GM23338 (cell line): Measurements from ENCODE around the gene C1QTNF8. TPM values are rescaled to one million over a fixed set of nuclear protein-coding genes. Genes with fewer than 3 reads are reported as not detected.

Experiments used
- ATAC-seq: fragments of 200-7000 bp; cut with Tn5 transposase; 3 replicates; pipeline ENCODE4 v1.9.1; 2020
- DNase-seq: peaks from one replicate; pipeline ENCODE4 v3.0.0-alpha.2; 2015; ENCODE audit warnings: low spot score
- H2AFZ ChIP-seq: fragments of 200-600 bp; sonication (generic); 2 replicates; pipeline ENCODE4 v1.8.0; 2016; ENCODE audit warnings: antibody characterized with exemption, mild to moderate bottlenecking, moderate library complexity
- H3F3A ChIP-seq: fragments of 200-600 bp; sonication (generic); replicated peaks from 2 replicates; pipeline ENCODE4 v1.8.0; 2017; ENCODE audit warnings: antibody characterized with exemption, mixed run types, low read depth
- H3K27ac ChIP-seq: fragments of 200-600 bp; sonication (generic); 2 replicates; pipeline ENCODE4 v1.6.1; 2016; ENCODE audit warnings: low read depth
- H3K27me3 ChIP-seq: fragments of 200-600 bp; sonication (generic); 2 replicates; pipeline ENCODE4 v1.8.0; 2016; ENCODE audit warnings: mild to moderate bottlenecking, mixed run types, moderate library complexity; ENCODE audit not compliant: insufficient read depth
- H3K36me3 ChIP-seq: fragments of 200-600 bp; sonication (generic); 2 replicates; pipeline ENCODE4 v1.8.0; 2016; ENCODE audit warnings: mild to moderate bottlenecking; ENCODE audit not compliant: insufficient read depth
- H3K4me1 ChIP-seq: fragments of 200-600 bp; sonication (generic); 2 replicates; pipeline ENCODE4 v1.8.0; 2016; ENCODE audit warnings: mild to moderate bottlenecking, moderate library complexity; ENCODE audit not compliant: insufficient read depth
- H3K4me2 ChIP-seq: fragments of 200-600 bp; sonication (generic); 2 replicates; pipeline ENCODE4 v1.7.1; 2017; ENCODE audit warnings: mixed run types
- H3K4me3 ChIP-seq: fragments of 200-600 bp; sonication (generic); 2 replicates; pipeline ENCODE4 v1.6.1; 2016; ENCODE audit warnings: mixed run types
- H3K79me2 ChIP-seq: fragments of 200-600 bp; sonication (generic); replicated peaks from 2 replicates; pipeline ENCODE4 v1.8.0; 2017; ENCODE audit warnings: mild to moderate bottlenecking; ENCODE audit not compliant: insufficient read depth
- H3K9me2 ChIP-seq: fragments of 200-600 bp; sonication (generic); 2 replicates; pipeline ENCODE4 v1.8.0; 2017; ENCODE audit not compliant: insufficient read depth
- H4K20me1 ChIP-seq: fragments of 200-600 bp; sonication (generic); replicated peaks from 2 replicates; pipeline ENCODE4 v1.8.0; 2017; ENCODE audit warnings: mild to moderate bottlenecking; ENCODE audit not compliant: insufficient read depth
- H3K27ac Mint-ChIP-seq: 2 replicates; pipeline ENCODE4 v1.8.0; 2020; ENCODE audit warnings: inconsistent platforms, mild to moderate bottlenecking, moderate library complexity, mixed read lengths
- H3K27me3 Mint-ChIP-seq: 3 replicates; pipeline ENCODE4 v1.8.0; 2022; ENCODE audit warnings: low read depth, mild to moderate bottlenecking, moderate library complexity, mixed read lengths, inconsistent platforms; ENCODE audit not compliant: insufficient read depth, poor library complexity
- H3K36me3 Mint-ChIP-seq: 3 replicates; pipeline ENCODE4 v1.8.0; 2021; ENCODE audit warnings: low read depth, mild to moderate bottlenecking, inconsistent platforms, moderate library complexity, mixed read lengths
- H3K4me1 Mint-ChIP-seq: 3 replicates; pipeline ENCODE4 v1.8.0; 2020; ENCODE audit warnings: mild to moderate bottlenecking, inconsistent platforms, mixed read lengths
- H3K4me3 Mint-ChIP-seq: 3 replicates; pipeline ENCODE4 v1.8.0; 2021; ENCODE audit warnings: moderate library complexity, mild to moderate bottlenecking, inconsistent platforms, mixed read lengths
- H3K9me3 Mint-ChIP-seq: 3 replicates; pipeline ENCODE4 v1.8.0; 2020; ENCODE audit warnings: moderate library complexity, mild to moderate bottlenecking, inconsistent platforms, mixed read lengths
- CREB1 ChIP-seq: fragments of 250-450 bp; sonication (Bioruptor Pico); IDR thresholded peaks from 2 replicates; pipeline ENCODE4 v1.5.0; 2020; ENCODE audit warnings: low read depth, mild to moderate bottlenecking, moderate library complexity
- CTCF ChIP-seq, 2 experiments: fragments of 200-600 bp in 1 of 2; sonication (generic) in 1 of 2; conservative IDR thresholded peaks; 2 replicates each; pipeline versions ENCODE4 v1.5.1 to v1.6.1; 2016 to 2017; ENCODE audit warnings: antibody characterized with exemption in 2 of 2, low read depth in 2 of 2, mild to moderate bottlenecking in 2 of 2, moderate library complexity in 1 of 2
- ETS1 ChIP-seq: IDR thresholded peaks from 2 replicates; pipeline ENCODE4 v1.6.1; 2016; ENCODE audit warnings: antibody characterized with exemption
- EZH2 ChIP-seq: fragments of 200-600 bp; sonication (generic); IDR thresholded peaks from one replicate; pipeline ENCODE4 v1.8.0; 2017; ENCODE audit warnings: antibody characterized with exemption, mild to moderate bottlenecking, low read depth; ENCODE audit not compliant: unreplicated experiment
- EZH2phosphoT487 ChIP-seq: fragments of 200-600 bp; sonication (generic); IDR thresholded peaks from one replicate; pipeline ENCODE4 v1.8.1; 2018; ENCODE audit warnings: antibody characterized with exemption; ENCODE audit not compliant: unreplicated experiment
- JUNB ChIP-seq: IDR thresholded peaks from one replicate; pipeline ENCODE4 v1.6.1; 2016; ENCODE audit warnings: antibody characterized with exemption; ENCODE audit not compliant: unreplicated experiment
- NANOG ChIP-seq: IDR thresholded peaks from 2 replicates; pipeline ENCODE4 v1.6.1; 2016; ENCODE audit warnings: antibody characterized with exemption, borderline replicate concordance
- POLR2AphosphoS5 ChIP-seq: IDR thresholded peaks from 2 replicates; pipeline ENCODE4 v1.6.1; 2016; ENCODE audit warnings: antibody characterized with exemption, low read depth
- REST ChIP-seq: IDR thresholded peaks from one replicate; pipeline ENCODE4 v1.6.1; 2018; ENCODE audit warnings: antibody characterized with exemption; ENCODE audit not compliant: unreplicated experiment
- STAT1 ChIP-seq: IDR thresholded peaks from one replicate; pipeline ENCODE4 v1.6.1; 2016; ENCODE audit warnings: antibody characterized with exemption; ENCODE audit not compliant: unreplicated experiment
- ZNF114 ChIP-seq: fragments of 250-450 bp; sonication (Bioruptor Pico); IDR thresholded peaks from 2 replicates; pipeline ENCODE4 v1.5.0; 2020; ENCODE audit warnings: mild to moderate bottlenecking, moderate library complexity
- ZNF331 ChIP-seq: fragments of 250-450 bp; sonication (Bioruptor Pico); IDR thresholded peaks from 2 replicates; pipeline ENCODE4 v1.5.0; 2020; ENCODE audit warnings: low read depth, mild to moderate bottlenecking, moderate library complexity
- ZNF462 ChIP-seq: fragments of 250-450 bp; sonication (Bioruptor Pico); IDR thresholded peaks from 2 replicates; pipeline ENCODE4 v1.5.0; 2020; ENCODE audit warnings: mild to moderate bottlenecking, moderate library complexity
- polyA plus RNA-seq: library from polyadenylated mRNA; unstranded; fragments of >200 nt; fragmentation: Nextera tagmentation; extraction: Ambion mirVana; gene quantifications from 2 replicates; pipeline ENCODE4 v1.2.1, GENCODE V29; 2016
- total RNA-seq: library from RNA; depleted of rRNA; stranded (reverse); fragments of >200 nt; shearing (Covaris generic); gene quantifications from 2 replicates; pipeline ENCODE4 v1.2.3, GENCODE V29; 2014

Gene C1QTNF8
- total and polyA plus RNA-seq, 2 experiments from 2014 or later, result not detected

- DNase-seq, result no peak
Measured at GRCh38 chr16:1082266-1082951, 13.6 kb downstream of the C1QTNF8 start.

More at GRCh38 chr16:1082266-1082951, 13.6 kb downstream of the C1QTNF8 start:
- no peak overlapping the region for H3K27ac ChIP-seq
- Mint-ChIP-seq H3K4me1 (no peaks in the 10 kb centered on the region), H3K9me3 (peaks cover 21% of the 10 kb centered on the region), H3K36me3 (peaks cover 3% of the 10 kb centered on the region; the same call in 1 of the 3 replicates), H3K27me3 (peaks cover 6% of the 10 kb centered on the region), H3K4me3 (no peak overlapping the region), H3K27ac (no peak overlapping the region)
- no peaks in the 10 kb centered on the region for H3K9me2 ChIP-seq
- no peaks in the 10 kb centered on the region for H3K79me2 ChIP-seq
- H3K4me2 ChIP-seq, result no peak overlapping the region
- H2AFZ ChIP-seq, result no peak overlapping the region
- H3K4me3 ChIP-seq, result no peak overlapping the region
- ATAC-seq, result no peak
- H3K27me3 ChIP-seq, result no peaks in the 10 kb centered on the region
- H3F3A ChIP-seq, result no peaks in the 10 kb centered on the region
- TF ChIP-seq POLR2AphosphoS5 (no peak), ZNF462 (CRISPR knock-in tag) (no peak), JUNB (no peak), STAT1 (no peak), EZH2phosphoT487 (no peak), CTCF (conservative IDR thresholded peaks at IDR 0.05; ENCODE audit: low read depth in 2 of 2) (no peak), EZH2 (no peak), NANOG (no peak), ETS1 (no peak), ZNF331 (CRISPR knock-in tag) (no peak), CREB1 (no peak), REST (no peak), ZNF114 (CRISPR knock-in tag) (no peak)
- H3K36me3 ChIP-seq, result no peaks in the 10 kb centered on the region
- no peaks in the 10 kb centered on the region for H4K20me1 ChIP-seq
- no peaks in the 10 kb centered on the region for H3K4me1 ChIP-seq
